CMK (cell line): ENCODE measurements around the gene TRIM17.

Source experiments
- DNase-seq: peaks from one replicate; pipeline ENCODE4 v3.0.0-alpha.2; 2010; ENCODE audit warnings: low read depth

Gene TRIM17

DNA sequence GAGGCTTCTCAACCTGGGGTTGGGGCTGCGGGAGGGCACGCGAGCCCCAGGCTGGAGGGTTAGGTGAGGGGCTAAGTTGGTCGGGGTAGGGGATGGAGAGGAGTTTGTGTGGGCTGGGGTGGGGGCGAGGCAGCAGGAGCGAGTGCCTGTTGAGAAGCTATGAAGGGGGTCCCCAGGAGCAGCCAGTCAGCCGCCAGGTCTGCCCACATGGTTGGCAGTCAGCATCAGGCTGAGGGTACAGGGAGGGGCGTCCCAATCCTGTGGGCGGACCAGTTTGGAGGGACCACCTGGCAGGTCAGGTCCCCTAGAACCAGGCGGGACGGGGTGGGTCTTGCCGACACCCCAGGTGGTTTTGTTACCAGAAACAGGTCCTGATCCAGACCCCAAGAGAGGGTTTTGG, 400 bp upstream of the TRIM17 start:
- no peak for DNase-seq

DNA sequence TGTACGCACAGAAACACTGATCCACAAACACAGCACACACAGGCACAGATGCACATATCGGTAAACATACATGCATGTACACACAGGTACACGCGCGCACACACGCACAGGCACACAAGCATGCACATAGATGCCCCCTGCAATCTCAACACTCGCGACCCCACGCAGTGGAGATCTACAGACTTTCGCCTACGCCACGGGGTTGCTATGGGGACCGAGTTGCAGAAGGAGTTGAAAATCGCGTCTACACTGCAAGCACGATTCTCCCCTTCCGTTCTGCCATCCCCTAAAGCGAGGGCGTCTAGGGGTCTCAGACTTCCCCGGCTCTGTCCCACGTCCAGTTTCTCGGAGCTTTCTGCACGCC, 826 bp downstream of the TRIM17 start:
- no peak for DNase-seq

DNA sequence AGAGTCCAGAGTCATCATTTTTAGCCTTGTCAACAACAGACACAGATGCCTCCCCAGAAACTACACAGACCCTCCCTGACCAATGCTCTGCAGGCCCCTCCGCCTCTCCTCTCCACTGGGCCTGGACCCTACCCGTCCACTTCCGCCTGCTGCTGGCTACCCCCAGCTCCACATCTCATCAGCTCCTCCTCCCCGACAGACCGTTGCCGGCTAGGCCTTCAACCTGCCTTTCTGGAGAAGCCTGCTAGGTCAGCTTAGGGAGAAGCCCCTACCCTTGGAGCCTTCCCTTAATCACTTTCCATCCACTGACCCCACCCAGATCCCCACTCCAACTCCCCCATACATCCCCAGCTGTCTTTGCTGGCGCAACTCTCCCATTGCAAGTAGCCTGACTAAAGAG, 1.4 kb downstream of the TRIM17 start:
- DNase-seq: no peak

DNA sequence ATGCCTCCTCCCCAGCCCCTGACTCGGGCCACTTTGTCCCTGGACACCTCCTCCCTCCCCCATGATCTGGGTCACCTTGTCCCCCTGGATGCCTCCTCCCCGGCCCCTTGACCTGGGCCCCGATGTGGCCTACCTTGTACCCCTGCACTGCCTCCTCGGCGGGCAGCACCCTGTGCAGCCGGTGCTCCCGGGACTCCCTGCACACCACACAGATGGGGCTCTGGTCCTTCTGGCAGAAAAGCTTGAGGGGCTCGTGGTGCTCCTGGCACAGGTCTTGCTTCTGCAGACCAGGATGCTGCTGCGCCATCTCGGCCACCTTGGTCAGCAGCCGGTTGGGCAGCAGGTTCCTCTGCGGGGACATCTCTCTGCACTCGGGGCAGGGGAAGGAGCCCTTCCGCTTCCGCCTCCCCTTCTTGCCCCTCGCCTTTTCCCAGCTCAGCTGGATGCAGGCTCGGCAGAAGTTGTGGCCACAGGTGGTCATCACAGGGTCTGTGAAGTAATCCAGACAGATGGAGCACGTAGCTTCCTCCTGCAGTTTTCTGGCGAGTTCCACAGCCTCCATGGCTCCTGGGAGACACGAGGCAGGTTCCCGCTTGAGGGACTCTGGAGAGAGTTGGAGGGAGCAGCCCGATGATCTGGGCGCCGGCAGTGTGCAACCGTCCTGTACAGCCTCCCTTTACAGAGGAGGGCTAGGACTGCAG, 2.0 kb downstream of the TRIM17 start:
- no peak for DNase-seq

DNA sequence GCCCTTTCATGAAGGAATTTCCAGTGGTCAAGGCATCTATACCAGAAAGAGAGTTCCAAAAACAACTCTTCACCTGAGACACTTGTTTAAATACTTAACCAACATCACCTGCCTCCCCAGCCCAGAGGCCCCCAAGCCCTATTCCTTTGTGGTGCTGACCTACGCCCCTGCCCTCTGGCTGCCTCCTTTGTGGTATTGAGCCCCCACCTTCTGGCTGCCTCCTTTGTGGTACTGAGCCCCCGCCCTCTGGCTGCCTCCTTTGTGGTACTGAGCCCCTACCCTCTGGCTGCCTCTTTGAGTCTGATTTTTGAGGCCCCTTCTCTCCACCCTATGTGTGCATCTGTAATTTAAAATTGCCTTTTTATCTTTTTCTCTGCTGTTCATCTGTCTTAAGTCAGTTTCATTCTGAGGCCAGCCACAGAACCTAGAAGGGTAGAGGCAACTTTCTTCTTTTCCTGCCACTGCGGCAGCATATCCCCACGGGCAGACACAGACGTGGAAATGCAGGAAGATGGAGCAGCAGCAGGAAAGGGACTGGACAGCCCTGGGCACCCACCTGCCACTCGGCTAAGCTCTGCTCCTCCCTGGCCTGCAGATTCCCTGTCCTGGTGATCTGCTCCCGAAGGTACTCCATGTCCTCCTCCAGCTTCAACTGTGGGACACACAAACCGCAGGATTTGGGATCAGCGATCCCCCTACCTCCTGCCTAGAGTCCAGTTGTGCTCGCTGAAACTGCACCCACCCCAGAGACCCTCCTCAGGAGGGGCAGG, 3.2 kb downstream of the TRIM17 start:
- no peak for DNase-seq

DNA sequence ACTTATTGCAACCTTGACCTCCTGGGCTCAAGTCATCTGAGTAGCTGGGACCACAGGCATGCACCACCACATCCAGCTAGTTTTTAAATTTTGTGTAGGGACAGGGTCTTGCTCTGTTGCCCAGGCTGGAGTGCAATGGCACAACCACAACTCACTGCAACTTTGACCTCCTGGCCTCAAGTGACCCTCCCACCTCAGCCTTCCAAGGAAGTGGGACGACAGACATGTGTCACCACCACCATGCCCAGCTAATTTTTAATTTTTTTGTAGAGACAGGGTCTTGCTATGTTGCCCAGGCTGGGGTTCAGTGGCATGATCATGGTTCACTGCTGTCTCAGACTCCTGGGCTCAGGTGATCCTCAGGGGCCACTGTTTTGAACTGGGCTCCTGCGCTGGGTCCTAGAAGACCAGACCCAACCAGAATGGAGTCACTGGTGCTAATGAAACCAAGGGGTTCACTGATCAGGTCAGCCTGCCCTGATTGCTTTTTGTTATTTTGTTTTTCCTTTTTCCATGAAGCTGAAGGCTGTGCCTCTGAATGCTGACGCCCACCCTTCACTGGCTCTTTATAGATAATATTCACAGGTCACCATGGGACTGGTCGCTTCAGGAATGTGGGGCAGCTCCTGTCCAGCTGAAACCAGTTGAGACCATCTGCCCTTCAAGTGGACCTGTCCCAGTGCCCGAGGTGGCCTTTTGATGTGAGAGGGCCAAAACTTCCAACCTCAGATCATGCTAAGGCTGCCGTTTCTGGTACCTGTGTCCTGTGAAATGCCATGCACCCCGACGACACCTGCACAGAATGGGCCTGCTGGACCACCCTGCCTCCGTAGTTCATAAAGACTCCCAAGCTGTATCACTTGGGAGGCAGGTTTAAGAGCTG, 4.9 kb downstream of the TRIM17 start:
- no peak for DNase-seq

DNA sequence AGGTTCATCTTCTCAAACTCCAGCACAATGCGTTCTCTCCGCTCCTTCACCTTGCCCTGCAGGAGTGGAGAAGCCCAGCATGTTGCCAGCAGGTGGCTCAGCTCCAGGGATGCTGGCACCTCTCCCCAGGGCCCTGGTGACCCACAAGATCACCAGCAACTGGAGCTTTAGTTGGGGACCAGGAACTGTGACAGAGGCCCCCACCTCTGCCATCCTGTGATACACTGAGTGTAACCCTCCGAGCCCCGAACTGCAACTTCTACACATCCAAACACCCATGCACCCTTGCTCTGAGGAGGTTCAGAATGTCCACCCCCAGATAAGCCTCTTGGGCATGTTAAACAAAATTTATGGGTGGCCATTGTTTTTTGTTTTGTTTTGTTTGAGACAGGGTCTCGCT, 5.5 kb downstream of the TRIM17 start:
- no peak for DNase-seq

DNA sequence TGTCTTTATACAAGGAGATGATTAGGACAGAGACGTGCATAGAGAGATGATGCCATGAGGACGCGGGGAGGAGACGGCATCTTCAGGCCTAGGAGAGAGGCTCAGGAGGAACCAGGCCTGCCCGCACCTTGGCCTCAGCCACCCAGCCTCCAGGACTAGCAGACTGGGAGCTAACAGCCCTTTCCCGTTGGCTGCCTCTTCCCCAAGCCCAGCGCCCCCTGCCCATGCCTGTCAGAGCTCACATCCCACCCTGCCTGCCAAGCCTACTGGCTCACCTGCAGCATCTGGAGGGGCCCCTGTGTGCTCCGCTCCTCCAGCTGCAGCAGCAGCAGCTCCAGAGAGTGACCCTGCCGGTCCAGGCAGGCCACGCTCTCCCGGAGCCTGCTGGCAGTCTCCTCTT, 6.0 kb downstream of the TRIM17 start:
- no peak for DNase-seq

DNA sequence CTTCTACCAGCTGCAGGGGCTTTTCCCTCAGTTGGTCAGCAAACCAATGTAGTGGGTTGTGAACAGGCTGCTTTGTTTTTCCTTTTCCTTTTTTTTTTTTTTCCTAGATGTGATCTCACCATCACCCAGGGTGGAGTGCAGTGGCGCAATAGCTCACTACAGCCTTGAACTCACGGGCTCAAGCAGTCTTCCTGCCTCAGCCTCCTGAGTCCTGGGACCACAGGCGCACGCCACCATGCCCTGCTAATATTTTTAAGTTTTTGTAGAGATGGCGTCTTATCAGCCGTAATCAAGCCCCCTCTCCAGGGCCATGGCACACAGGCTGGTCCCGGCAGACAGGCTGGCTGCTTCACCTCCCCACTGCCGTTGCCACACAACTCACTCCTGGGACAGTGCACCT, 6.6 kb downstream of the TRIM17 start:
- DNase-seq: no peak

DNA sequence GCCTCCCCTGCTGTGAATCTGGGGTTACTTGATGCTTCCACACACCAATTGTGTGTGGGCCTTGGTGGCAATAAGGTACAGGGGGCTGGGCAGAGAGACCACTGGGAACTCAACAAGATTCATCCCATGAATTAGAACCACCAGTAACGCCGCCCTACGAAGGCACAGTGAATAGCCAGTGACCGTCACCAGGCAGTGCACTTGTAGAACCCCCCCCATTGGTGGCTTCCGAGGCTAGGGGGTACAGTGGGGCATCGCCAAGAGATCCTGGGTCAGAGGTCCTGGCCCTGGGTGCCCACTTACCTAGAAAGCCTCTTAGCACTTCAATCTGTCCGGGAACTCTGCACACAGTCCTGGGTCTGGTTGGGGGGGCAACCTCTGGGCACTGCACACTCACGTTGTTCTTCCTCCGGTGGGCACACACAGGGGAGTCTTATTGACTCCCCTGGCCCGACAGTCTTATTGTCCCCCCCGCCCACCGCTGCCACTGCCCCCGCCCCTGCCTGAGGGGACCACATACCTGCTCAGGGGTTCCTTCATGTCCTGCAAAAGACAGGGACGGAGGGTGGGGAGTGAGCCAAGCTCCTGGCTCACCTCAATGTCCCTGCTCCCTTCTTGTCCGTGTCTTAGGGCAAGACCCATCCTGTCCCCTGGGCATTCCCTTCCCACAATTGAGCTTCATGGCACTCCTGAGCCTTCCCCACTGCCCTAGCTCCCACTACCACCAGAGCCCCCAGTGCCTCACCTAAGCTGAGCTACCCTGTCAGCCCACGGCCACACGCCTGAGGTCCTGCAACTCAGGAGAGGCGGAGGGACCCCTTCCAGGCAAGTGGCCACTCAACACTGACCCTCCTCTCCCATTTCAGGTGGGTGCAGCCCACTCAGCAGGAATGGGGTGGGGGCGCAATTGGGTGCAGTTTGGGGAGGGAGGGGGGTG, 7.5 kb downstream of the TRIM17 start:
- DNase-seq: no peak

DNA sequence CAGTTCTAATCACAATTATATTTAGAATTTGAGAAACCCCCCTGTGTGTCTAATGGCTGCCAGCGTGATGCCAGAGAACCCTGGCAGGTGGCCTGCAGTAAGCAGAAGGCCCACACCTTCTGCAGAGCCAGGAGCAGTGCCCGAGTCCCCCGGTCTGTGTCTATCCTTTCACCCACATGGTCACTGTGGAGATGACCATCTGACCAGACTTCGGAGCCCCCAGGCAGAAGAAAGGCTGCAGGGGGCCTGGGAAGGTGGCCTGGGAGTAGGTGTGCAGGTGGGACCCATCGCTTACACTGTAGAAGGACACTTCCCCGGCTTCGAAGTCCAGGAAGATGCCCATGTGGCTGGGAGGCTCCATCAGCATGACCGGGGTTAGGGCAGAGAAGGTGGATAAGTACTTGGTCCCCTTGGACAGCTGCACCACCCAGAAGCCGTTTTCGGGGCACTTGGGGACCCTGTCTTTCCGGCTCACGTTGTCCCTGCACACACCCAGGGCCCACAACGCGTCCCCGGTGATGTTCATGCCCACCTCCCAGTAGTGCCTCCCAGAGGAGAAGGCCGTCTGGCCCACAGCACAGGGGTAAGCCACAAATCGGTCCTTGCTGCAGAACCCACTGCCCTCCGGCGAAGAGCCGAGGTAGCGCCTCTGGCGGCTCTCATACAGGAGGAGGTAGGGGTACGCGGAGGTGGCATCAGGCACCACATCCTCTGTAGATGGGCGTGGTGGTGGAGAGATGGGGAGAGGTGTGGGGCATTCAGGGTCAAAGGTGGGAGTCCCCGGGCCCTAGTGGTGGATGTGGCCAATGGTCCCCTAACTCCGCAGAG, 8.4 kb downstream of the TRIM17 start:
- no peak for DNase-seq

DNA sequence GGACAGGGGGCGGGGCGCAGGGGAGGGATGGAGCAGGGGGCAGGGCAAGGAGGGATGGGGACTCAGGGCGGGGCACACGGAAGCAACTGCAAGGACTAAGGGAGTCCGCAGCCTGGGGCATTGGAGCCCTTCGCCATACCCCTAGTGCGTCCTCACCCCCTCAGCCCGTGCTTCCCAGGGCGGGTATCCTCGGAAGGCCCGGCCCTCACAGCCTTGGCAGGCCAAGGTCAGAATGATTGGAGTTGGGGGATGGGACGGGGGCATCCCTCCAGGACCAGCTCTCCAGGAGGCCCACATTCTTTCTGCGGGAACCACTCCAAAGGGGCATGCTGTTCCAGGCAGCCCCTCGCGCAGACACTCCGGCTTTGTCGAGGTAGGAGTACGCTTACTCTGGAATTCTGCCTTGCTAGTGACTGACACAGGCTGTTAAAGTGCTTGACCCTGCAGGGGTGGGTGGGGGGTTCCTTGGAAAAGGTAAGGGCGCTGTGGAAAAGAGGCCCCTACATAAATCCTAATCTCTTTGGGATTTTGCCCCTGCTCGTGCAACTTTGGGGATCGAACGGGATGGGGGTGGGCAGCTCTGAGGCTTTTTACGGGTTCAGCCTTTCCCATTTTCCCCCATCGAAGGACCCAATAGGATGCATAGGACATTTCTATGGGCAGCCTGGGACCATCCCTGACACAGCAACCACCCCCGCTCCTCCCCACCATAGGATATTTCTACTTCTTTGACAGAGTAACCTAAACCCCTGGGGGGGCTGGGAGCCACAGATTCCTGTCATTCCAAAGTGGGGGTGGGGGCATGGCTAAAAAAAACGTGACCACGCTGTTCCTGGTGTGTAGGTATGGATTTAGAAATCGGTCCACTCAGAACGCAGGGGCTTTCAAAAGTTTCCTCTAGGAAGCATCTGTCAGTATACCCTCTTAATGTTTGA, 9.3 kb downstream of the TRIM17 start:
- no peak for DNase-seq

DNA sequence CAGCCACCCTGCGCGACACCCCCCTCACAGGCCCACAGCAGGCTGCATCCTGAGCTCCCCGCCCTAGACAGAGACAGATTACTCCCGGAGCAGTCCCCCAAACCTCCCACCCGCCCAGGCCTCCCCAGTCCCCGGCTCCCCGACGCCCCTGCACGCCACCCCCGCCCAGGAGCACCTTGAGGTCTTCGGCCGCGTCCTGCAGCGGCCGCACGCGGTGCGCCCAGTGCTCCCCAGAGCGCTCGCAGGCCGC, 10.8 kb downstream of the TRIM17 start:
- DNase-seq: no peak

DNA sequence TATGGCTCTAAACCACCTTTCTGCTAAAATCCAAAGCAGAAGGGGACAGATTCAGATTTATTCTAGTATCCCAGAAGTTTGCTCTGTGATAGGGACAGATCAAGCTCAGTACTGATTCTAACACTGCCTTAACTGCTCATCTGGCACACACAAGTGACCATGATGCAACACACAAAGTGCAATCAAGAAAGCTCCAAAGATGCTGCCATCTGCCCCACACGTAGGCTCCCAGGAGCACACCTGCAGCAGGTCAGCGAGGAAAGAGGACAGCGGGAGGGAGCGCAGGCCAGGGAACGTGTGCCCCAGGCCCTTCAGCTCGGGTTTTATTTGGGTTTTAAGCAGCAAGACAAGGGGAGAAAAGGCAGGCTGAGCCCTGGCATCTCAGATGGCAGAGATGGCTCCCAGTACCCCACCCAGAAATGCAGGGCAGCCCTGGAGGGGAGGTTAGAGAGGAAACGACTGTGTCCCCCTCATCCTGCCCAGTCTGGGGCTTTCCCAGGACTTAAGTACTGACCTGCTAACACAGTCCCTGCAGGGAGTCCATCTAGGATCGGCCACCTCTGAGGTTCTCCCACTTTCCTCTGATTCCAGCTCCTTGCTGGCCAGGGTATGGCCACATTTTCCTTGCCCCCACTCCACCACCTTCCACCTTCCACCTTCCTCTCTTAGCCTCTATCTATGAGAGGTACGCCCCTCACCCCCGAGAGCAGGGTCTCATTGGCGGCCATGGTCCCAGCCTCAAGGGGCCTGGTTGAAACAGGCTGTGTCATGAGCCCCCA, 11.3 kb downstream of the TRIM17 start:
- DNase-seq: no peak

DNA sequence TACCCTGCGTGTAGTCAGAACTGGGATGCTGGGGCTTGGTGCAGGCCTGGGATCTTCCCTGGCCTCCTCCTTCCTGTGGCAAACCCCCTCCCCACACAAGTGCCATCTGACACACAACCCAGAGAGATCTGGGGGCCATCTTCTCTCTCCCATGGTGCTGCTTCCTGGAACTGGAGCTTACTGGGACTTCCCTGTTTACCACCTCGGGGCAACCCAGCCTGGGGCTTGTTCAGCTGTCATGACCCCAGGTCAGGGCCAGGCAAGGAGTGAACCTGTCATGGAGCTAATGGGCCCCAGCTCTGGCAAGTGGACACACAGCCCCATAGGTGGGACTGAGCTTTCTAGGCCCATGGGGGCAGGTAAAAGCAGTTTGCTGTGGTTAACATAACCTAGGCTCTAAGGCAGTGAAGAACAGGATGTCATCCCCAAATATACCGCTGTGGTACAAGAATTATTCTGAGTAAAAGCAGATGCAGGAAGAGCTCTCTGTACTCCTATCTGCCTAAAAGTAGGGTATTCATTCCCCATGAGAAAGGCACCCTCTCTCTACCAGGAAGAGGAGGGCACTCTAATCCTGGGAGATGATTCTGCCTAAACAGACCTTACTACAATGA, 12.4 kb downstream of the TRIM17 start:
- DNase-seq: no peak

DNA sequence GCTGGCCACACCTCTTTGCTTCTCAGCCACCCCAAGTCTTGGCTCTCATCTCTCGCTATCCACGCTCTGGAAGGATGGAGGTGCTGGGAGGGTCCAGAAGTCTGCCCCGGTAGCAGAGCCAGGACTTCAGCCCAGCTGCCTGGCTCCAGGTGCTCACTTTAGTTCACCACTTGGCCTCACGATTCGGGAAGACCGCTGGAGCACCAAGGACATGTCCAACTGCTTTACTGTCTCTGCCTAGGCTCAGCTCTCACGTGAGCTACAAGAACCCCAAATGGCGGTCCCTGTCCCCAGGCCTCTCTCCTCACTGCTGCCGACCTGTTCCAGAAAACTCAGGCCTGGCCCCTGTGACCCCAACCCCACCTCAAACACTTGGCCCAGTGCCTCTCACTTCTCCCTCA, 13.4 kb downstream of the TRIM17 start:
- no peak for DNase-seq

DNA sequence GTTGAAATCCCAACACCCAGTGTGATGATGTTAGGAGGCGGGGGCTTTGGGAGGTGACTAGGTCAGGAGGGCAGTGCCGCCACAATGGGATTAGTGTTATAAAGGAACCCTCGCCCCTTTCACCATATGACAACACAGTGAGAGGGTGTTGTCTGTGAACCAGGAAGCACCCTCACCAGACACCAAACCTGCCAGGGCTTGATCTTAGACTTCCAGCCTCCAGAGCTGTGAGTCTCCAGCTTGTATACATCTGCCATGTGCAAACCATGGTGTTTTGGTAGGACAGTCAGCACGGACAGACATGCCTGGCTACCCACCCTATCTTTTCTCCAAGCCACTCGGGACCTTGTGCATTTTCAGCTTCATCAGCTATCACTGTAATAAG, 14.0 kb downstream of the TRIM17 start:
- DNase-seq: no peak

DNA sequence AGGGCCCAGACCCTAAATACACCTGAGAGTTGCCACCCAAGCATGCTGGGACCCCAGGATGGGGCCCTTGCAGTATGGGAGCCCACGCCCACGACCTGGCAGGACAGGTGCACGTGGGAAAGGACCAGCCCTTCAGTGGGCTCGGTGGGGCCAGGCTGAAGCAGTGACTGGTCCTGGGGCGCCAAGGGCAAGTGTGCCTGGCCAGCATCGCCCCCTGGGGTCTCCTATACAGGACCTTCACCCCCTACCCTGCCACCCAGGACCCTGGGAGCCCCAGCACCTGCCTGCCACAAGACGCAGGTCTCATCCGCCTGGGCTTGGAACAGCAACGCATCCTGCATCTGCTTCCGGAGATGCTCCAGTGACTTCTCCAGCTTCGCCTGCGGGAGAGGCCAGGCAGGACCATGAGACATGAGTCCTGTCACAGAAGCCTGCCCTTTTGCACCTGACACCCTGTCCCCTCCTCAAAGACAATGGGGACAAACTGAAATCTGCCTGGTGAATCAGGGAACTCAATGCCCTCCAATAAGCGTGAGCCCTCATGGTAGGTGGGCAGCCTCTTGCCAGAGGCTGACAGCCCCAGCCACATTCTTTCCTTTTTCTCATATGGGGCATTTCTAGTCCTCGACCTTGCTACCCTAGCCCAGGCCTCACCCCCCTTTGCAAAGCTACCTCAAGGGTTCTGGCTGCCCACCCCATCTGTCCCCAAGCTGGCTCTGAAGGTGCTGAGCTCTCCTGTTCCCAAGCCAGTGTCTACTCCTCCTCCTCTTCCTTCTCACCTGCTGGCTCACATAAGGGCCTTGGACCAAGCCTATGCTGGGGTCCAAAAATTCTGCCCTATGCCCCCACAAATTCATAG, 14.7 kb downstream of the TRIM17 start:
- DNase-seq: no peak
